ENCODE measurements around the gene ALDOC.

Gene ALDOC

GRCh38 chr17:28530250-28530649 is 46.4 kb downstream of the ALDOC start:
- no peak for DNase-seq

GRCh38 chr17:28529013-28529400 is 47.7 kb downstream of the ALDOC start:
- DNase-seq = no peak

- DNase-seq = no peak
These were observed 48.2 kb downstream of the ALDOC start for GRCh38 chr17:28528327-28529012.

GRCh38 chr17:28527859-28528258 is 48.8 kb downstream of the ALDOC start:
- no peak for DNase-seq

DNA sequence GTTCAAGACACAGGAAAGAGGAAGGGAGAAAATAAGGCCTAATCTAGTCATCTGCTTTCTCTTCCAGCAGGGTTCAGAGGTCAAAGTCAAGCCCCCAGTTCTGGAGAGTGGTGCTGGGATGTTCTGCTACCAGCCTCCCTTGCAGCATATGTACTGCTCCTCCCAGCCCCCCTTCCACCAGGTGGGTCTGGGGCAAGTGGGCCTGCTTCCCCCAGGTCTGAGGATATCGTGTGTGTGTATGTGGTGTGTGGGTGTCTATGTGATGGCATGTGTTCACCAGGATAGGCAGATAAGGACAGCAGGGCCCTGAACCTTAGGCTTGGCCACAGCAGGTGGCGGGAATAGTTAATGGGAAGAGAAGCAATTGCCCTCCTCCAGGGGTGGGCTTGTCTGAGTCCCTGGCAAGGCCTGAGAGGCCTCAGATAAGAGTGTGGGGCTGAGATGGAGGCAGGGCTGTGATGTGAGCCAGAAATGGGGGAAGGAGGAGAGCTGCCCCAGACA is 49.5 kb downstream of the ALDOC start:
- no peak for DNase-seq

GRCh38 chr17:28526381-28526780 is 50.3 kb downstream of the ALDOC start:
- no peak for DNase-seq

DNA sequence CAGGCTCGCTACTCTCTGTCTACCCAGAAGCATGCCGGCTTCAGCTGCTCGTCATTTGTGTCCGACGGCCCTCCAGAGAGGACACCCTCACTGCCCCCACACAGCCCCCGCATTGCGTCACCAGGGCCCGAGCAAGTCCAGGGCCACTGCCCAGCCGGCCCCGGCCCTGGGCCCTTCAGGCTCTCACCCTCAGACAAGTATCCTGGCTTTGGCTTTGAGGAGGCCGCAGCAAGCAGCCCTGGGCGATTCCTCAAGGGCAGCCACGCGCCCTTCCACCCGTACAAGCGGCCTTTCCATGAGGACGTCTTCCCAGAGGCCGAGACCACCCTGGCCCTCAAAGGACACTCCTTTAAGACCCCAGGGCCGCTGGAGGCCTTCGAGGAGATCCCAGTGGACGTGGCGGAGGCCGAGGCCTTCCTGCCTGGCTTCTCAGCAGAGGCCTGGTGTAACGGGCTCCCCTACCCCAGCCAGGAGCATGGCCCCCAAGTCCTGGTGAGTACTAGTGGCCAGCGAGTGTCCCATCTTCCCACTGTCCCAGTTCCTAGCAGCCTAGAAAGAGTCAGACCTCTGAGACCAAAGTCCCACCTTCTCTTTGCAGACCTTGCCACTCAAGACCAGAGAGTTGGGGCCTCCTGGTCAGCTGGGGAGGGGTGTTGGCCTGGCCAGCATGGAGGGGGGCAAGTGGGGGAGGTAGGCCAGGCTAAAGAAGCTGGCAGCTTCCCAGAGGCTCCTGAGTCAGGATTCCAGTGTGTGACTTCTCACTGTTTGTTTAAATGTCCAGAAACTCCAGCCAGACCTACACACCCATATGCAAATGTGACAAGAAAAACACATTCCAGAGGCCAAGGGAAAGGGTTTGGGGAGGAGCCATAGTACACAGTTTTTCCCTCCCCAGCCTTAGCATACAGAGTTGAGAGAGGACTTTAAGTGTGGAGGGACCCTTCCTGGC is 51.9 kb downstream of the ALDOC start:
- no peak for DNase-seq

DNA sequence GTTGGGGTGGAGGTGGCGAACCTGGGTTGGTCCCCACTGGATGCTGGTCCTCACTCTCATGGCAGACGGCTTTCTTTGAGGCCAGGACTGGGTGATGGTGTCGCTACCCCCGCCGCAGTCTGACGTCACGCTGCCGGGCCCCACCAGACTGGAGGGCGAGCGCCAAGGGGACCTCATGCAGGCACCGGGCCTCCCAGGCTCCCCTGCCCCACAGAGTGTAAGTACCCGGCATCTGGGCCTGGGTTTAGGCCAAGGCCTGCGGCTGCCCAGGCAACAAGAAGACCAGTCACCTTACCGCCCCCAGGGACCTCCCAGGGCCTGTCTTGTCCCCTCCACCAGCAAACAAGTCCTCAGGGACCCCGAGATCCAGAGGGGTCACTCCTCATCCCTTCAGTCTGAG is 52.8 kb downstream of the ALDOC start:
- DNase-seq = no peak

DNA sequence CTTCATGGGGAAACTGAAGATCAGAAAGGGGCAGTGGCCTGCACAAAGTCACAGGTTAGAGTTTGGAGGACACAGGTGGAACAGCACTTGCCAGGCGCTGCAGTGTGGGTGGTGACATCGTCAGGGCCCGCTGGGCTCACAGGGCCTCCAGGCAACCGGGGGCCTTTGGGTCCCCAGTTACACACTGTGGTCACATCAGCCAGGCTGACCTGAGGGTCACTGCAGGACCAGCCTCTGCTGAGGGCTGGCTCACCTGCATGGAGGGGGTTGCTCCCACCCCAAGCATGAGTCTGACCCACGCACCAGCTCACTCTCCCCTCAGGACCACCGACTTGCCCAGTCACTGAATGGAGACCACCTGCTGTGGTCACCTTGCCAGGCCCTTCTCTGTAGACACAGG is 53.5 kb downstream of the ALDOC start:
- no peak for DNase-seq

Data from Kasumi-1 (cell line).